Measurements from ENCODE around the gene TIAM1.

The TIAM1 gene

GRCh38 chr21:31222142-31222541, 121.9 kb downstream of the TIAM1 start:
- TF ChIP-seq CTCF (conservative IDR thresholded peaks at IDR 0.05): no peak
- no peak overlapping the region for H3K27ac ChIP-seq

- peak overlapping the region; percentile 32 for H3K27ac ChIP-seq
Measured at GRCh38 chr21:31221043-31221442, 123.0 kb downstream of the TIAM1 start.

GRCh38 chr21:31220575-31220974, 123.5 kb downstream of the TIAM1 start:
- no peak for TF ChIP-seq CTCF (conservative IDR thresholded peaks at IDR 0.05)
- H3K27ac ChIP-seq: peak overlapping the region; percentile 32

More at GRCh38 chr21:31221043-31221442, 123.0 kb downstream of the TIAM1 start:
- TF ChIP-seq CTCF (conservative IDR thresholded peaks at IDR 0.05): no peak

GRCh38 chr21:31218830-31219608, 125.0 kb downstream of the TIAM1 start:
- peak overlapping the region; percentile 32; the same call in 1 of the 2 replicates for H3K27ac ChIP-seq
- no peak for TF ChIP-seq CTCF (conservative IDR thresholded peaks at IDR 0.05)

GRCh38 chr21:31216206-31216605, 127.9 kb downstream of the TIAM1 start:
- no peak for TF ChIP-seq CTCF (conservative IDR thresholded peaks at IDR 0.05)
- H3K27ac ChIP-seq: no peak overlapping the region

- H3K27ac ChIP-seq: no peak overlapping the region
- peak; percentile 59 for TF ChIP-seq CTCF (conservative IDR thresholded peaks at IDR 0.05)
Measured at GRCh38 chr21:31213787-31214186, 130.3 kb downstream of the TIAM1 start.

- no peak for TF ChIP-seq CTCF (conservative IDR thresholded peaks at IDR 0.05)
- H3K27ac ChIP-seq: no peak overlapping the region
Measured at GRCh38 chr21:31211836-31212235, 132.2 kb downstream of the TIAM1 start.

Measured in VCaP (cell line).